GM19397 (cell line): ENCODE results near the gene ANKLE2.

Source experiments
- ATAC-seq: cut with Tn5 transposase; IDR thresholded peaks from one replicate; pipeline ENCODE4 v1.9.1; 2021; ENCODE audit warnings: mild to moderate bottlenecking, moderate library complexity; ENCODE audit not compliant: unreplicated experiment

ANKLE2 gene

GRCh38 chr12:132720606-132721345, 40.9 kb downstream of the ANKLE2 start:
- no peak for ATAC-seq

GRCh38 chr12:132719954-132720324, 41.7 kb downstream of the ANKLE2 start:
- ATAC-seq, result no peak

- ATAC-seq, result no peak
Measured at GRCh38 chr12:132719141-132719953, 42.3 kb downstream of the ANKLE2 start.

GRCh38 chr12:132718644-132719043, 43.0 kb downstream of the ANKLE2 start:
- no peak for ATAC-seq

- ATAC-seq, result no peak
Measured at GRCh38 chr12:132717531-132718387, 43.9 kb downstream of the ANKLE2 start.

GRCh38 chr12:132717011-132717410, 44.6 kb downstream of the ANKLE2 start:
- ATAC-seq, result no peak

GRCh38 chr12:132716356-132716755, 45.3 kb downstream of the ANKLE2 start:
- ATAC-seq, result no peak

- ATAC-seq, result no peak
Measured at GRCh38 chr12:132715874-132716273, 45.8 kb downstream of the ANKLE2 start.

- no peak for ATAC-seq
Measured at GRCh38 chr12:132713123-132713522, 48.5 kb downstream of the ANKLE2 start.

GRCh38 chr12:132711080-132711843, 50.4 kb downstream of the ANKLE2 start:
- peak; percentile 19 for ATAC-seq

- ATAC-seq, result peak; percentile 92
Measured at GRCh38 chr12:132710405-132711079, 51.1 kb downstream of the ANKLE2 start, which contains the start of gene PGAM5. Gene PGAM5, plus strand, starts transcription at chr12:132710842. Its CDS starts 35 bp downstream, at chr12:132710877.

GRCh38 chr12:132710043-132710404, 51.6 kb downstream of the ANKLE2 start:
- ATAC-seq, result peak; percentile 25

GRCh38 chr12:132708150-132708549, 53.5 kb downstream of the ANKLE2 start:
- ATAC-seq, result no peak

- ATAC-seq, result no peak
Measured at GRCh38 chr12:132707241-132707640, 54.4 kb downstream of the ANKLE2 start.

- ATAC-seq, result no peak
Measured at GRCh38 chr12:132703641-132704040, 58.0 kb downstream of the ANKLE2 start.

GRCh38 chr12:132702640-132703039, 59.0 kb downstream of the ANKLE2 start:
- no peak for ATAC-seq

- no peak for ATAC-seq
Measured at GRCh38 chr12:132700212-132700822, 61.3 kb downstream of the ANKLE2 start.

- ATAC-seq, result no peak
Measured at GRCh38 chr12:132698341-132698740, 63.3 kb downstream of the ANKLE2 start.

GRCh38 chr12:132695431-132695830, 66.2 kb downstream of the ANKLE2 start:
- ATAC-seq, result no peak
